Skeletal muscle satellite cell (primary cell): ENCODE data around the gene WT1.

Experiments
- H3K27me3 ChIP-seq: 2 replicates; pipeline ENCODE4 v1.7.0; 2013; ENCODE audit warnings: low read length; ENCODE audit not compliant: control insufficient read depth, insufficient read depth
- H3K36me3 ChIP-seq: 2 replicates; pipeline ENCODE4 v1.7.0; 2013; ENCODE audit warnings: mild to moderate bottlenecking, control low read depth, low read length; ENCODE audit not compliant: insufficient read depth
- H3K4me1 ChIP-seq: 2 replicates; pipeline ENCODE4 v1.7.0; 2013; ENCODE audit warnings: low read length; ENCODE audit not compliant: control insufficient read depth, insufficient read depth
- H3K4me2 ChIP-seq: 2 replicates; pipeline ENCODE4 v1.7.0; 2013; ENCODE audit warnings: mild to moderate bottlenecking, low read length
- H3K4me3 ChIP-seq: 2 replicates; pipeline ENCODE4 v1.7.0; 2013; ENCODE audit warnings: low read length
- H3K9ac ChIP-seq: 2 replicates; pipeline ENCODE4 v1.7.0; 2013; ENCODE audit warnings: mild to moderate bottlenecking, low read depth, low read length, moderate library complexity
- H3K9me3 ChIP-seq: replicated peaks from 2 replicates; pipeline ENCODE4 v1.7.0; 2013; ENCODE audit warnings: mild to moderate bottlenecking, control low read depth, low read length

WT1 gene

GRCh38 chr11:32392840-32393239, 42.5 kb downstream of the WT1 start:
- Histone ChIP-seq H3K4me3 (no peak overlapping the region), H3K9me3 (no peaks in the 10 kb centered on the region), H3K4me1 (no peaks in the 10 kb centered on the region), H3K9ac (no peak overlapping the region), H3K27me3 (peaks cover 12% of the 10 kb centered on the region), H3K36me3 (no peaks in the 10 kb centered on the region), H3K4me2 (no peak overlapping the region)

GRCh38 chr11:32391956-32392553, 43.3 kb downstream of the WT1 start:
- no peaks in the 10 kb centered on the region for H3K4me1 ChIP-seq

GRCh38 chr11:32391479-32391878, 43.9 kb downstream of the WT1 start:
- Histone ChIP-seq H3K4me1 (no peaks in the 10 kb centered on the region), H3K9ac (no peak overlapping the region), H3K4me3 (no peak overlapping the region), H3K27me3 (peaks cover 12% of the 10 kb centered on the region), H3K9me3 (no peaks in the 10 kb centered on the region), H3K36me3 (no peaks in the 10 kb centered on the region), H3K4me2 (no peak overlapping the region)

More at GRCh38 chr11:32391956-32392553, 43.3 kb downstream of the WT1 start:
- Histone ChIP-seq H3K27me3 (peaks cover 12% of the 10 kb centered on the region), H3K9me3 (no peaks in the 10 kb centered on the region), H3K36me3 (no peaks in the 10 kb centered on the region), H3K9ac (no peak overlapping the region), H3K4me2 (no peak overlapping the region), H3K4me3 (no peak overlapping the region)

GRCh38 chr11:32390712-32391111, 44.6 kb downstream of the WT1 start:
- no peaks in the 10 kb centered on the region for H3K9me3 ChIP-seq
- H3K9ac ChIP-seq = no peak overlapping the region
- no peak overlapping the region for H3K4me3 ChIP-seq
- no peaks in the 10 kb centered on the region for H3K36me3 ChIP-seq
- H3K4me2 ChIP-seq = no peak overlapping the region
- peaks cover 12% of the 10 kb centered on the region for H3K27me3 ChIP-seq
- H3K4me1 ChIP-seq = no peaks in the 10 kb centered on the region

GRCh38 chr11:32388871-32389770, 46.2 kb downstream of the WT1 start:
- Histone ChIP-seq H3K27me3 (peaks cover 12% of the 10 kb centered on the region), H3K4me2 (no peak overlapping the region), H3K9me3 (no peaks in the 10 kb centered on the region), H3K9ac (no peak overlapping the region), H3K4me1 (no peaks in the 10 kb centered on the region), H3K4me3 (no peak overlapping the region), H3K36me3 (no peaks in the 10 kb centered on the region)

- Histone ChIP-seq H3K4me1 (no peaks in the 10 kb centered on the region), H3K36me3 (no peaks in the 10 kb centered on the region), H3K9ac (no peak overlapping the region), H3K4me3 (no peak overlapping the region), H3K9me3 (no peaks in the 10 kb centered on the region), H3K4me2 (no peak overlapping the region), H3K27me3 (peaks cover 12% of the 10 kb centered on the region)
Measured at GRCh38 chr11:32388365-32388764, 47.0 kb downstream of the WT1 start.

- Histone ChIP-seq H3K4me1 (no peaks in the 10 kb centered on the region), H3K9me3 (no peaks in the 10 kb centered on the region), H3K9ac (no peak overlapping the region), H3K27me3 (peaks cover 12% of the 10 kb centered on the region), H3K36me3 (no peaks in the 10 kb centered on the region), H3K4me2 (no peak overlapping the region), H3K4me3 (no peak overlapping the region)
Measured at GRCh38 chr11:32387411-32387810, 47.9 kb downstream of the WT1 start.

- Histone ChIP-seq H3K4me1 (no peaks in the 10 kb centered on the region), H3K9me3 (no peaks in the 10 kb centered on the region), H3K27me3 (peaks cover 12% of the 10 kb centered on the region), H3K4me3 (no peak overlapping the region), H3K9ac (no peak overlapping the region), H3K4me2 (no peak overlapping the region), H3K36me3 (no peaks in the 10 kb centered on the region)
Measured at GRCh38 chr11:32386770-32387377, 48.5 kb downstream of the WT1 start.

GRCh38 chr11:32385998-32386397, 49.3 kb downstream of the WT1 start:
- no peak overlapping the region for H3K4me2 ChIP-seq
- H3K36me3 ChIP-seq = no peaks in the 10 kb centered on the region
- H3K4me1 ChIP-seq = no peaks in the 10 kb centered on the region
- peaks cover 12% of the 10 kb centered on the region for H3K27me3 ChIP-seq
- no peak overlapping the region for H3K9ac ChIP-seq
- no peak overlapping the region for H3K4me3 ChIP-seq
- no peaks in the 10 kb centered on the region for H3K9me3 ChIP-seq

GRCh38 chr11:32382339-32383049, 52.8 kb downstream of the WT1 start:
- H3K27me3 ChIP-seq = no peaks in the 10 kb centered on the region
- H3K4me1 ChIP-seq = no peaks in the 10 kb centered on the region
- no peaks in the 10 kb centered on the region for H3K9me3 ChIP-seq
- no peak overlapping the region for H3K4me2 ChIP-seq
- H3K9ac ChIP-seq = no peak overlapping the region
- H3K36me3 ChIP-seq = no peaks in the 10 kb centered on the region
- H3K4me3 ChIP-seq = no peak overlapping the region

- Histone ChIP-seq H3K27me3 (no peaks in the 10 kb centered on the region), H3K9ac (no peak overlapping the region), H3K4me1 (no peaks in the 10 kb centered on the region), H3K4me3 (no peak overlapping the region), H3K36me3 (no peaks in the 10 kb centered on the region), H3K9me3 (no peaks in the 10 kb centered on the region), H3K4me2 (no peak overlapping the region)
Measured at GRCh38 chr11:32381179-32381578, 54.2 kb downstream of the WT1 start.
